Activated B cell treated with CpG ODN at 0.5 μM for 24 hours (primary cell): ENCODE data around the gene KHDC4. TPM values are rescaled to one million over a fixed set of nuclear protein-coding genes. Genes with fewer than 3 reads are reported as not detected.

Experiments used
- ATAC-seq: fragments of 200-7000 bp; cut with Tn5 transposase; one replicate; pipeline ENCODE4 v1.10.0; 2021; ENCODE audit warnings: low read depth, mild to moderate bottlenecking, moderate library complexity
- CTCF ChIA-PET: fragments of 350-600 bp; sonication (Branson Sonifier 250); formaldehyde crosslinking; loops from one replicate; lab custom pipeline; 2021; ENCODE audit warnings: antibody characterized with exemption; lab: Charles Lee
- POLR2A ChIA-PET: fragments of 350-600 bp; sonication (Branson Sonifier 250); formaldehyde crosslinking; loops from one replicate; lab custom pipeline; 2021; ENCODE audit warnings: antibody characterized with exemption; lab: Charles Lee
- DNase-seq: peaks from one replicate; pipeline ENCODE4 v3.0.0; 2022
- H3K27ac Mint-ChIP-seq: one replicate; pipeline ENCODE4 v1.8.0; 2020; ENCODE audit warnings: mixed read lengths
- H3K27me3 Mint-ChIP-seq: one replicate; pipeline ENCODE4 v1.8.0; 2021; ENCODE audit warnings: mixed read lengths
- H3K36me3 Mint-ChIP-seq: one replicate; pipeline ENCODE4 v1.8.0; 2021; ENCODE audit warnings: low read depth, mixed read lengths
- H3K4me1 Mint-ChIP-seq: one replicate; pipeline ENCODE4 v1.8.0; 2021; ENCODE audit warnings: mixed read lengths
- H3K4me3 Mint-ChIP-seq: one replicate; pipeline ENCODE4 v1.8.0; 2020; ENCODE audit warnings: mild to moderate bottlenecking, mixed read lengths
- H3K9me3 Mint-ChIP-seq: one replicate; pipeline ENCODE4 v1.8.0; 2020; ENCODE audit warnings: mixed read lengths
- intact Hi-C: fragments of 100-400 bp; cut with micrococcal nuclease; formaldehyde crosslinking; loops from one replicate; pipeline ENCODE4 v1.15.1; 2024
- total RNA-seq: library from RNA; stranded (reverse); gene quantifications from 2 replicates; pipeline ENCODE4 v1.2.3, GENCODE V29; 2022
- TF ChIP-seq, protein P1 (sequence below): fragments of 200-600 bp; IDR thresholded peaks from one replicate; pipeline ENCODE4 v1.8.0; 2022; ENCODE audit warnings: antibody characterized with exemption, mild to moderate bottlenecking

Gene KHDC4
- total RNA-seq, 1 donor from 2014 or later, result 105 TPM

- intact Hi-C loops, result no loop called here
- TF ChIP-seq, protein P1, sequence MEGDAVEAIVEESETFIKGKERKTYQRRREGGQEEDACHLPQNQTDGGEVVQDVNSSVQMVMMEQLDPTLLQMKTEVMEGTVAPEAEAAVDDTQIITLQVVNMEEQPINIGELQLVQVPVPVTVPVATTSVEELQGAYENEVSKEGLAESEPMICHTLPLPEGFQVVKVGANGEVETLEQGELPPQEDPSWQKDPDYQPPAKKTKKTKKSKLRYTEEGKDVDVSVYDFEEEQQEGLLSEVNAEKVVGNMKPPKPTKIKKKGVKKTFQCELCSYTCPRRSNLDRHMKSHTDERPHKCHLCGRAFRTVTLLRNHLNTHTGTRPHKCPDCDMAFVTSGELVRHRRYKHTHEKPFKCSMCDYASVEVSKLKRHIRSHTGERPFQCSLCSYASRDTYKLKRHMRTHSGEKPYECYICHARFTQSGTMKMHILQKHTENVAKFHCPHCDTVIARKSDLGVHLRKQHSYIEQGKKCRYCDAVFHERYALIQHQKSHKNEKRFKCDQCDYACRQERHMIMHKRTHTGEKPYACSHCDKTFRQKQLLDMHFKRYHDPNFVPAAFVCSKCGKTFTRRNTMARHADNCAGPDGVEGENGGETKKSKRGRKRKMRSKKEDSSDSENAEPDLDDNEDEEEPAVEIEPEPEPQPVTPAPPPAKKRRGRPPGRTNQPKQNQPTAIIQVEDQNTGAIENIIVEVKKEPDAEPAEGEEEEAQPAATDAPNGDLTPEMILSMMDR, result no peak
- H3K4me1 Mint-ChIP-seq, result peaks cover 8% of the 10 kb centered on the region
- CTCF ChIA-PET, result interaction anchor here (0.5 kb wide), 1 partner anchor 13 kb away, joined by 3 read pairs; no protein-coding TSS in a partner anchor
- ATAC-seq (no peak), DNase-seq (no peak)
- no peak overlapping the region for H3K4me3 Mint-ChIP-seq
- POLR2A ChIA-PET, result interaction anchor here (0.8 to 11.7 kb wide), 2 partner anchors 8 to 26 kb away, joined by 3 to 127 read pairs; partner anchors contain the start of gene ARHGEF2
- H3K27me3 Mint-ChIP-seq, result no peaks in the 10 kb centered on the region
- H3K36me3 Mint-ChIP-seq, result peaks cover 85% of the 10 kb centered on the region
- peak overlapping the region; percentile 73 for H3K27ac Mint-ChIP-seq
- H3K9me3 Mint-ChIP-seq, result no peaks in the 10 kb centered on the region
These were observed 17.7 kb upstream of the KHDC4 start for GRCh38 chr1:155951753-155952504.

- CTCF ChIA-PET, result no interaction called here
- ATAC-seq, result no peak
- intact Hi-C loops, result no loop called here
- TF ChIP-seq, protein P1, result no peak
- Mint-ChIP-seq H3K27me3 (no peaks in the 10 kb centered on the region), H3K4me1 (peaks cover 19% of the 10 kb centered on the region), H3K36me3 (peaks cover 87% of the 10 kb centered on the region), H3K27ac (peak overlapping the region; percentile 73), H3K9me3 (no peaks in the 10 kb centered on the region), H3K4me3 (no peak overlapping the region)
- DNase-seq, result no peak
- POLR2A ChIA-PET, result interaction anchor here (0.8 kb wide), 1 partner anchor 9 kb away, joined by 3 read pairs; no protein-coding TSS in a partner anchor
These were observed 16.6 kb upstream of the KHDC4 start for GRCh38 chr1:155950829-155951228.

DNA sequence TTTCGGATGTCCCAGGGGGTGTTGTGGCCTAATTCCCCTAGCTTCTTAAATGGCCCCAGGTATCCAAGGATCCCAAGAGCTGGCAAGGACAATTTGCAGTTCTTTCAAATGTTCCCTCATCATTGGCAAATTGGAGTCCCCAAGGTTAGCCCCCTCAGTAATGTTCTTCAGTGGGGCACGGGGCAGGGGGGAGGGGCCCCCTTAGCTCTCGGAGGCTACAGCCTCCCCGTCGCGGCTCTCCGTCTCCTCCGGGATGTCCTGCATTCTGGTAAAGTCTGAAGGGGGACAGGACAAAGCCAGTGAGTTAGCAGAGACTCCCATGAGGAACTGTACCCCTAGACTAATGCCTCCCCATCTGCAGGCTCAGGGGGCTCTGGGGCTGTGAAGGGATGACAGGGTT is 13.5 kb upstream of the KHDC4 start:
- CTCF ChIA-PET, result interaction anchor here (1.3 to 2.1 kb wide), 3 partner anchors 10 to 42 kb away, joined by 3 to 6 read pairs (median 3); no protein-coding TSS in a partner anchor
- TF ChIP-seq, protein P1, result no peak
- Mint-ChIP-seq H3K9me3 (no peaks in the 10 kb centered on the region), H3K4me3 (no peak overlapping the region), H3K27me3 (no peaks in the 10 kb centered on the region), H3K36me3 (peaks cover 63% of the 10 kb centered on the region), H3K27ac (peak overlapping the region; percentile 92), H3K4me1 (peaks cover 49% of the 10 kb centered on the region)
- no peak for ATAC-seq
- DNase-seq, result no peak
- POLR2A ChIA-PET, result interaction anchor here (0.6 to 1.9 kb wide), 9 partner anchors 9 to 112 kb away, joined by 3 to 12 read pairs (median 4); partner anchors contain the start of genes ARHGEF2 and KHDC4
- intact Hi-C loops, result no loop called here

GRCh38 chr1:155947292-155947691 is 13.1 kb upstream of the KHDC4 start:
- no peak overlapping the region for H3K4me3 Mint-ChIP-seq
- TF ChIP-seq, protein P1, result no peak
- no peaks in the 10 kb centered on the region for H3K27me3 Mint-ChIP-seq
- H3K36me3 Mint-ChIP-seq, result peaks cover 59% of the 10 kb centered on the region
- intact Hi-C loops, result no loop called here
- peaks cover 54% of the 10 kb centered on the region for H3K4me1 Mint-ChIP-seq
- H3K27ac Mint-ChIP-seq, result peak overlapping the region; percentile 92
- ChIA-PET CTCF (interaction anchor here (1.3 to 2.1 kb wide), 3 partner anchors 9 to 42 kb away, joined by 3 to 6 read pairs (median 3); no protein-coding TSS in a partner anchor), POLR2A (interaction anchor here (0.6 to 1.9 kb wide), 9 partner anchors 8 to 112 kb away, joined by 3 to 12 read pairs (median 4); partner anchors contain the start of genes ARHGEF2 and KHDC4)
- DNase-seq (no peak), ATAC-seq (no peak)
- no peaks in the 10 kb centered on the region for H3K9me3 Mint-ChIP-seq
